Esophagus squamous epithelium (tissue), 5 donors: ENCODE measurements around the gene ELN. TPM values are rescaled to one million over a fixed set of nuclear protein-coding genes. Genes with fewer than 3 reads are reported as not detected.

Source experiments
- DNase-seq: peaks from one replicate; lab custom pipeline; 2025; lab: John Stamatoyannopoulos, UW
- H3K27ac ChIP-seq, 4 donors: fragments of 200-600 bp; sonication (generic); one replicate each; pipeline ENCODE4 v1.5.1; 2016 to 2019; ENCODE audit warnings: mild to moderate bottlenecking in 1 of 4
- H3K27me3 ChIP-seq, 4 donors: fragments of 200-600 bp; sonication (generic); 1 replicate in 3 of 4; 2 replicates in 1 of 4; pipeline versions ENCODE4 v1.5.1 to v1.6.0; 2017 to 2021; ENCODE audit warnings: antibody characterized with exemption in 1 of 4
- H3K36me3 ChIP-seq, 3 donors: fragments of 200-600 bp; sonication (generic); one replicate each; pipeline ENCODE4 v1.5.1; 2016 to 2019
- H3K4me1 ChIP-seq, 3 donors: fragments of 200-600 bp; sonication (generic); one replicate each; pipeline ENCODE4 v1.5.1; 2017 to 2019
- H3K4me3 ChIP-seq, 4 donors: fragments of 200-600 bp; sonication (generic); 1 replicate in 3 of 4; 2 replicates in 1 of 4; pipeline ENCODE4 v1.5.1; 2016 to 2019; ENCODE audit warnings: mild to moderate bottlenecking in 2 of 4, moderate library complexity in 1 of 4
- H3K9me3 ChIP-seq, 3 donors: fragments of 200-600 bp; sonication (generic); one replicate each; pipeline ENCODE4 v1.5.1; 2016 to 2019
- CTCF ChIP-seq, 6 experiments: fragments of 450-650 bp in 4 of 6; fragments of 200-600 bp in 2 of 6; sonication (generic) in 2 of 6; IDR thresholded peaks; one replicate each; pipeline ENCODE4 v1.5.1; 2016 to 2019; ENCODE audit warnings: antibody characterized with exemption in 6 of 6, mild to moderate bottlenecking in 4 of 6, moderate library complexity in 4 of 6
- POLR2A ChIP-seq, 4 donors: fragments of 450-650 bp; IDR thresholded peaks; one replicate each; pipeline ENCODE4 v1.6.1; 2017; ENCODE audit warnings: antibody characterized with exemption in 4 of 4, mild to moderate bottlenecking in 4 of 4, moderate library complexity in 3 of 4
- WGBS, 2 donors: methylation state at CpG; one replicate each; pipeline ENCODE4 v1.1.5; 2018; 5-methylcytosine and 5-hydroxymethylcytosine counted together
- intact Hi-C: fragments of 100-400 bp; cut with DNase I; formaldehyde crosslinking; loops from one replicate; pipeline ENCODE4 v1.15.0; 2022
- total RNA-seq, 4 donors: library from RNA; depleted of rRNA; stranded (reverse); fragments of >200 nt; gene quantifications; one replicate each; pipeline ENCODE4 v1.1.0, GENCODE V29; 2016
- donor health status: DM: yes; HTN: yes; CAD: no.

Gene ELN
- total RNA-seq, 4 donors from 2014 or later: 8.9 to 182 (median 20.3) TPM

- no peak for DNase-seq
These were observed 44.4 kb upstream of the ELN start for GRCh38 chr7:73983437-73984164.

GRCh38 chr7:73984481-73985205 is 43.3 kb upstream of the ELN start:
- peak overlapping the region in 2 of 4 donors; percentile 1 to 84 for H3K27ac ChIP-seq
- no peak for DNase-seq
- TF ChIP-seq CTCF (IDR thresholded peaks at IDR 0.05) (no peak), POLR2A (IDR thresholded peaks at IDR 0.05) (no peak)
- H3K36me3 ChIP-seq: no peaks in the 10 kb centered on the region
- no peaks in the 10 kb centered on the region for H3K9me3 ChIP-seq
- peaks cover 6 to 27% (median 18%) of the 10 kb centered on the region in 3 donors for H3K4me1 ChIP-seq
- no peak overlapping the region for H3K4me3 ChIP-seq
- intact Hi-C loops: no loop called here
- H3K27me3 ChIP-seq: no peaks in the 10 kb centered on the region
- WGBS, 2 donors: 89 to 94% methylated on average over 10 to 15 of the region's 19 CpGs

More at GRCh38 chr7:73983437-73984164, 44.4 kb upstream of the ELN start:
- H3K36me3 ChIP-seq: no peaks in the 10 kb centered on the region
- no peaks in the 10 kb centered on the region for H3K27me3 ChIP-seq
- H3K4me3 ChIP-seq: no peak overlapping the region
- H3K9me3 ChIP-seq: no peaks in the 10 kb centered on the region
- H3K27ac ChIP-seq: no peak overlapping the region
- peaks cover 9 to 38% (median 18%) of the 10 kb centered on the region in 3 donors for H3K4me1 ChIP-seq
- WGBS, 2 donors: 68 to 86% methylated on average over 6 to 10 of the region's 22 CpGs
- TF ChIP-seq POLR2A (IDR thresholded peaks at IDR 0.05) (no peak), CTCF (IDR thresholded peaks at IDR 0.05) (no peak)
- intact Hi-C loops: no loop called here

- no peak for DNase-seq
- intact Hi-C loops: no loop called here
- Histone ChIP-seq H3K9me3 (no peaks in the 10 kb centered on the region), H3K27me3 (no peaks in the 10 kb centered on the region), H3K4me3 (peak overlapping the region in 1 of 4 donors; percentile 15), H3K27ac (peak overlapping the region; percentile 37 to 90 (median 74)), H3K36me3 (no peaks in the 10 kb centered on the region), H3K4me1 (peaks cover 6 to 26% (median 18%) of the 10 kb centered on the region in 3 donors)
- no peak for TF ChIP-seq POLR2A (IDR thresholded peaks at IDR 0.05)
- no peak for TF ChIP-seq CTCF (IDR thresholded peaks at IDR 0.05)
- 65 to 100% methylated on average over 4 of the region's 13 CpGs for WGBS, 2 donors
These were observed 42.2 kb upstream of the ELN start for GRCh38 chr7:73985737-73986141.

GRCh38 chr7:73986158-73986631 is 41.8 kb upstream of the ELN start:
- peak overlapping the region in 1 of 4 donors; percentile 15 for H3K4me3 ChIP-seq
- no peak for DNase-seq
- WGBS, 2 donors: 5 to 65% methylated on average over 3 to 13 of the region's 17 CpGs
- peak overlapping the region; percentile 37 to 90 (median 74) for H3K27ac ChIP-seq
- no peak for TF ChIP-seq CTCF (IDR thresholded peaks at IDR 0.05)
- TF ChIP-seq POLR2A (IDR thresholded peaks at IDR 0.05): no peak
- no peaks in the 10 kb centered on the region for H3K9me3 ChIP-seq
- intact Hi-C loops: no loop called here
- no peaks in the 10 kb centered on the region for H3K27me3 ChIP-seq
- H3K36me3 ChIP-seq: no peaks in the 10 kb centered on the region
- H3K4me1 ChIP-seq: peaks cover 6 to 26% (median 18%) of the 10 kb centered on the region in 3 donors

GRCh38 chr7:73987298-73987697 is 40.7 kb upstream of the ELN start:
- Histone ChIP-seq H3K4me3 (no peak overlapping the region), H3K36me3 (no peaks in the 10 kb centered on the region), H3K9me3 (no peaks in the 10 kb centered on the region), H3K27me3 (no peaks in the 10 kb centered on the region), H3K27ac (peak overlapping the region in 2 of 4 donors; percentile 39 to 84), H3K4me1 (peaks cover 6 to 32% (median 22%) of the 10 kb centered on the region in 3 donors)
- TF ChIP-seq CTCF (IDR thresholded peaks at IDR 0.05): no peak
- no peak for TF ChIP-seq POLR2A (IDR thresholded peaks at IDR 0.05)
- DNase-seq: no peak
- 60 to 64% methylated on average over 3 to 4 of the region's 4 CpGs for WGBS, 2 donors
- intact Hi-C loops: no loop called here
